Transverse colon (tissue), 3 donors: ENCODE results near the gene MRPS33.

ENCODE experiments used
- EP300 ChIP-seq: sonication (generic); formaldehyde crosslinking; IDR thresholded peaks from one replicate; pipeline ENCODE4 v1.6.1; 2017; ENCODE audit warnings: antibody characterized with exemption, low read depth
- TF ChIP-seq, protein P1 (sequence below), 5 experiments: fragments of 200-600 bp in 3 of 5; fragments of 450-650 bp in 2 of 5; sonication (generic) in 3 of 5; IDR thresholded peaks; 1 replicate in 2 of 5; 2 replicates in 3 of 5; pipeline ENCODE4 v1.5.1; 2016 to 2017; ENCODE audit warnings: antibody characterized with exemption in 5 of 5, inconsistent platforms in 3 of 5, mild to moderate bottlenecking in 2 of 5, moderate library complexity in 1 of 5

DNA sequence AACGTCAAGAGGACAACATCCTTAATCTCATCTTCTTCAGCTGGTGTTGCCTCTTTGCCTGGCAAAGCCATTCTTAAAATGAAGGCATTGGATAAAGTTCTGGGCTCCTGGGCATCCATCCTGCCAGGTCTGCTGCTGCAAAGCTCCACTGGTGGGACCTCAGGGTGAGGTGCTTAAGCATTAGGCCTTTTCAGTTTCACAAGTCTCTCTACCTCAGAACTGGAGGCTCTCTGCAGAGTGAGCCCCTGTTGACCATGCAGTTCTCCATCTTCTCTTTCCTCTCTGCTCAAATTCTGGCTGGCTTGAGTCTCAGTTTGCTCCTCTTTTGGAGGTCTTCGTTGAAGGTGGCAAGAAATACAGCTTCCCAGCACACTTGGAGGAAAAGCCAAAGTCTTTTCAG is 47.3 kb downstream of the MRPS33 start:
- TF ChIP-seq, protein P1, sequence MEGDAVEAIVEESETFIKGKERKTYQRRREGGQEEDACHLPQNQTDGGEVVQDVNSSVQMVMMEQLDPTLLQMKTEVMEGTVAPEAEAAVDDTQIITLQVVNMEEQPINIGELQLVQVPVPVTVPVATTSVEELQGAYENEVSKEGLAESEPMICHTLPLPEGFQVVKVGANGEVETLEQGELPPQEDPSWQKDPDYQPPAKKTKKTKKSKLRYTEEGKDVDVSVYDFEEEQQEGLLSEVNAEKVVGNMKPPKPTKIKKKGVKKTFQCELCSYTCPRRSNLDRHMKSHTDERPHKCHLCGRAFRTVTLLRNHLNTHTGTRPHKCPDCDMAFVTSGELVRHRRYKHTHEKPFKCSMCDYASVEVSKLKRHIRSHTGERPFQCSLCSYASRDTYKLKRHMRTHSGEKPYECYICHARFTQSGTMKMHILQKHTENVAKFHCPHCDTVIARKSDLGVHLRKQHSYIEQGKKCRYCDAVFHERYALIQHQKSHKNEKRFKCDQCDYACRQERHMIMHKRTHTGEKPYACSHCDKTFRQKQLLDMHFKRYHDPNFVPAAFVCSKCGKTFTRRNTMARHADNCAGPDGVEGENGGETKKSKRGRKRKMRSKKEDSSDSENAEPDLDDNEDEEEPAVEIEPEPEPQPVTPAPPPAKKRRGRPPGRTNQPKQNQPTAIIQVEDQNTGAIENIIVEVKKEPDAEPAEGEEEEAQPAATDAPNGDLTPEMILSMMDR (IDR thresholded peaks at IDR 0.05) = no peak
- no peak for TF ChIP-seq EP300
